CD1c-positive myeloid dendritic cell (primary cell): ENCODE measurements around the gene CNDP1.
"Not testable (repeated sequence)": the region's sequence is repeated elsewhere in the genome, so short reads cannot be mapped to it uniquely, and the experiment has no call there.

Experiments
- DNase-seq: peaks from one replicate; pipeline ENCODE4 v3.0.0-alpha.2; 2016; ENCODE audit errors: extremely low spot score

The CNDP1 gene

GRCh38 chr18:74544898-74545297 lies 10.6 kb downstream of the CNDP1 start:
- DNase-seq, result no peak

- no peak for DNase-seq
These were observed 11.7 kb downstream of the CNDP1 start for GRCh38 chr18:74546007-74546406.

- DNase-seq, result no peak
These were observed 12.6 kb downstream of the CNDP1 start for GRCh38 chr18:74546751-74547530.

GRCh38 chr18:74547860-74548259 lies 13.6 kb downstream of the CNDP1 start:
- DNase-seq, result no peak

- DNase-seq, result no peak
These were observed 15.3 kb downstream of the CNDP1 start for GRCh38 chr18:74549591-74550104.

GRCh38 chr18:74550886-74551285 lies 16.6 kb downstream of the CNDP1 start:
- no peak for DNase-seq

- DNase-seq, result no peak
These were observed 17.2 kb downstream of the CNDP1 start for GRCh38 chr18:74551452-74551851.

GRCh38 chr18:74551936-74552555 lies 17.7 kb downstream of the CNDP1 start:
- peak; percentile 86 for DNase-seq

- no peak for DNase-seq
These were observed 21.8 kb downstream of the CNDP1 start for GRCh38 chr18:74556126-74556525.

- no peak for DNase-seq
These were observed 23.8 kb downstream of the CNDP1 start for GRCh38 chr18:74558096-74558495.

GRCh38 chr18:74562131-74562730 lies 27.9 kb downstream of the CNDP1 start:
- DNase-seq, result no peak

GRCh38 chr18:74562775-74563174 lies 28.5 kb downstream of the CNDP1 start:
- DNase-seq, result no peak

- no peak for DNase-seq
These were observed 29.7 kb downstream of the CNDP1 start for GRCh38 chr18:74563999-74564398.

- DNase-seq, result not testable (repeated sequence)
These were observed 30.9 kb downstream of the CNDP1 start for GRCh38 chr18:74565164-74565563.

GRCh38 chr18:74565993-74566392 lies 31.7 kb downstream of the CNDP1 start:
- DNase-seq, result not testable (repeated sequence)

GRCh38 chr18:74567822-74568221 lies 33.5 kb downstream of the CNDP1 start:
- peak; percentile 60 for DNase-seq

GRCh38 chr18:74569401-74569800 lies 35.1 kb downstream of the CNDP1 start:
- no peak for DNase-seq

- no peak for DNase-seq
These were observed 36.0 kb downstream of the CNDP1 start for GRCh38 chr18:74570266-74570665.

GRCh38 chr18:74571895-74572680 lies 37.8 kb downstream of the CNDP1 start:
- no peak for DNase-seq

GRCh38 chr18:74573053-74573452 lies 38.8 kb downstream of the CNDP1 start:
- DNase-seq, result no peak

- DNase-seq, result no peak
These were observed 40.6 kb downstream of the CNDP1 start for GRCh38 chr18:74574916-74575315.

GRCh38 chr18:74577019-74577418 lies 42.7 kb downstream of the CNDP1 start:
- DNase-seq, result no peak
